ENCODE data around the gene DARS1.

- TF ChIP-seq CTCF (conservative IDR thresholded peaks at IDR 0.05; ENCODE audit: low read length) (no peak), EZH2phosphoT487 (IDR thresholded peaks at IDR 0.05; ENCODE audit: borderline replicate concordance) (no peak)
These were observed 31.3 kb downstream of the DARS1 start for GRCh38 chr2:135954020-135954601.
